Neural cell (in vitro differentiated cells): Measurements from ENCODE around the gene NPEPL1. TPM values are rescaled to one million over a fixed set of nuclear protein-coding genes. Genes with fewer than 3 reads are reported as not detected.

Experiments used
- H2AFZ ChIP-seq: fragments of 200-600, 300-800 bp; sonication (generic), shearing (Covaris generic); 2 replicates; pipeline ENCODE4 v1.6.0; 2014; ENCODE audit warnings: low read depth, mild to moderate bottlenecking, antibody characterized with exemption, low read length, moderate library complexity
- H3F3A ChIP-seq: fragments of 200-600 bp; shearing (Covaris generic); 2 replicates; pipeline ENCODE4 v1.6.1; 2016; ENCODE audit warnings: mild to moderate bottlenecking, moderate library complexity, mixed read lengths, antibody characterized with exemption, low read length; ENCODE audit not compliant: insufficient read depth, poor library complexity, severe bottlenecking
- H3K27ac ChIP-seq: fragments of 200-600, 300-800 bp; sonication (generic), shearing (Covaris generic); 2 replicates; pipeline ENCODE4 v1.5.1; 2014; ENCODE audit warnings: mild to moderate bottlenecking, low read length, moderate library complexity
- H3K27me3 ChIP-seq: fragments of 300-800, 200-600 bp; sonication (generic), shearing (Covaris generic); 2 replicates; pipeline ENCODE4 v1.6.0; 2014; ENCODE audit warnings: mild to moderate bottlenecking, low read depth, low read length, moderate library complexity; ENCODE audit not compliant: insufficient read depth
- H3K36me3 ChIP-seq: fragments of 300-800, 200-600 bp; sonication (generic), shearing (Covaris generic); 2 replicates; pipeline ENCODE4 v1.5.1; 2014; ENCODE audit warnings: mild to moderate bottlenecking, antibody characterized with exemption, low read length, moderate library complexity; ENCODE audit not compliant: insufficient read depth
- H3K4me2 ChIP-seq: fragments of 300-800, 200-600 bp; sonication (generic), shearing (Covaris generic); 2 replicates; pipeline ENCODE4 v1.6.0; 2014; ENCODE audit warnings: mild to moderate bottlenecking, low read length
- H3K4me3 ChIP-seq: fragments of 300-800, 200-600 bp; sonication (generic), shearing (Covaris generic); 2 replicates; pipeline ENCODE4 v1.5.1; 2014; ENCODE audit warnings: mild to moderate bottlenecking, low read length, moderate library complexity
- H3K79me2 ChIP-seq: fragments of 200-600 bp; shearing (Covaris generic); replicated peaks from 2 replicates; pipeline ENCODE4 v1.6.0; 2014; ENCODE audit warnings: mild to moderate bottlenecking, low read length, moderate library complexity; ENCODE audit not compliant: insufficient read depth
- H3K9ac ChIP-seq: fragments of 300-800, 200-600 bp; sonication (generic), shearing (Covaris generic); 2 replicates; pipeline ENCODE4 v1.6.1; 2016; ENCODE audit warnings: mild to moderate bottlenecking, low read length, mixed read lengths
- H3K9me2 ChIP-seq: fragments of 200-600 bp; shearing (Covaris generic); 2 replicates; pipeline ENCODE4 v1.6.1; 2016; ENCODE audit warnings: mild to moderate bottlenecking, low read length, mixed read lengths; ENCODE audit not compliant: insufficient read depth
- H3K9me3 ChIP-seq: fragments of 200-600, 300-800 bp; sonication (generic), shearing (Covaris generic); 2 replicates; pipeline ENCODE4 v1.6.1; 2016; ENCODE audit warnings: mild to moderate bottlenecking, mixed run types, low read length, moderate library complexity, mixed read lengths
- H4K20me1 ChIP-seq: fragments of 200-600 bp; shearing (Covaris generic); 2 replicates; pipeline ENCODE4 v1.6.1; 2016; ENCODE audit warnings: mild to moderate bottlenecking, mixed run types; ENCODE audit not compliant: insufficient read depth
- EP300 ChIP-seq: fragments of 450-650 bp; conservative IDR thresholded peaks from 2 replicates; pipeline ENCODE4 v1.6.1; 2014; ENCODE audit warnings: antibody characterized with exemption, mild to moderate bottlenecking, moderate library complexity; ENCODE audit not compliant: poor library complexity, severe bottlenecking
- EZH2 ChIP-seq: fragments of 200-600, 300-800 bp; shearing (Covaris generic), sonication (generic); IDR thresholded peaks from 2 replicates; pipeline ENCODE4 v1.6.1; 2014; ENCODE audit warnings: antibody characterized with exemption, low read length, borderline replicate concordance, mild to moderate bottlenecking; ENCODE audit not compliant: insufficient read depth, poor library complexity, severe bottlenecking
- MXI1 ChIP-seq: fragments of 450-650 bp; conservative IDR thresholded peaks from 2 replicates; pipeline ENCODE4 v1.6.1; 2014; ENCODE audit warnings: antibody characterized with exemption, mild to moderate bottlenecking; ENCODE audit not compliant: poor library complexity, severe bottlenecking
- POLR2AphosphoS5 ChIP-seq: IDR thresholded peaks from 2 replicates; pipeline ENCODE4 v1.6.1; 2012
- RAD21 ChIP-seq: fragments of 450-650 bp; conservative IDR thresholded peaks from 2 replicates; pipeline ENCODE4 v1.6.1; 2014; ENCODE audit warnings: antibody characterized with exemption, mild to moderate bottlenecking, moderate library complexity
- SMC3 ChIP-seq: fragments of 450-650 bp; conservative IDR thresholded peaks from 2 replicates; pipeline ENCODE4 v1.6.1; 2014; ENCODE audit warnings: antibody characterized with exemption, mild to moderate bottlenecking, moderate library complexity; ENCODE audit not compliant: poor library complexity
- TAF1 ChIP-seq: IDR thresholded peaks from 2 replicates; pipeline ENCODE4 v1.6.1; 2012; ENCODE audit warnings: low read depth
- polyA plus RNA-seq: library from polyadenylated mRNA; depleted of rRNA; stranded (reverse); fragments of >200 nt; gene quantifications from 2 replicates; pipeline ENCODE4 v1.2.3, GENCODE V29; 2014
- TF ChIP-seq, protein P1 (sequence below): fragments of 450-650 bp; IDR thresholded peaks from 2 replicates; pipeline ENCODE4 v1.5.1; 2014; ENCODE audit warnings: antibody characterized with exemption, mild to moderate bottlenecking, moderate library complexity; ENCODE audit not compliant: poor library complexity, severe bottlenecking
- TF ChIP-seq, protein P2 (sequence below): IDR thresholded peaks from 2 replicates; pipeline ENCODE4 v1.6.1; 2012; ENCODE audit warnings: borderline replicate concordance

Gene NPEPL1
- polyA plus RNA-seq, 1 donor from 2014 or later: 63.4 TPM

DNA sequence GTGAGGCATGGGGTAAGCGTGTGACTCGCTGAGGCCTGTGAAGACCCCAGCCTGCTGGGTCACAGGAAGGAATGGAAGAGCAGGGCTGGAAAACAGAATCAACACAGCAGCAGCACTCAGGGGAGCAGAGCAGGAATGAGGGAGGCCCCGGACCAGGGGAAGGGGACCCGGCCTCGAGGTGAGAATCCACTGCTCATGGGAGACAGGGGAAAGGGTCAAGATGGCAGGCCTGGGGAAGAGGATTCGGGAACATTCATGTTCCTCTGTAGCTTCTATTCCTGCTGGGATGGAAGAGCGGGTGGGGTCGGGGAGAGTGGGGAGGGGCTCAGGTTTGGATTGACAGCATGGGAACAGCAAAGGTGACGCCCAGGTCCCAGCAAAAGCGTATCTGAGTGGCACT lies 59.4 kb downstream of the NPEPL1 start:
- Histone ChIP-seq H4K20me1 (no peaks in the 10 kb centered on the region), H2AFZ (no peak overlapping the region), H3K27ac (no peak overlapping the region), H3K9ac (no peak overlapping the region), H3K79me2 (no peaks in the 10 kb centered on the region), H3K9me3 (no peaks in the 10 kb centered on the region), H3F3A (no peaks in the 10 kb centered on the region), H3K27me3 (no peaks in the 10 kb centered on the region), H3K4me3 (no peak overlapping the region), H3K4me2 (no peak overlapping the region), H3K9me2 (no peaks in the 10 kb centered on the region), H3K36me3 (no peaks in the 10 kb centered on the region)
- TF ChIP-seq RAD21 (no peak), MXI1 (no peak), EP300 (no peak), POLR2AphosphoS5 (no peak), SMC3 (no peak), TAF1 (no peak)
- TF ChIP-seq, protein P1, sequence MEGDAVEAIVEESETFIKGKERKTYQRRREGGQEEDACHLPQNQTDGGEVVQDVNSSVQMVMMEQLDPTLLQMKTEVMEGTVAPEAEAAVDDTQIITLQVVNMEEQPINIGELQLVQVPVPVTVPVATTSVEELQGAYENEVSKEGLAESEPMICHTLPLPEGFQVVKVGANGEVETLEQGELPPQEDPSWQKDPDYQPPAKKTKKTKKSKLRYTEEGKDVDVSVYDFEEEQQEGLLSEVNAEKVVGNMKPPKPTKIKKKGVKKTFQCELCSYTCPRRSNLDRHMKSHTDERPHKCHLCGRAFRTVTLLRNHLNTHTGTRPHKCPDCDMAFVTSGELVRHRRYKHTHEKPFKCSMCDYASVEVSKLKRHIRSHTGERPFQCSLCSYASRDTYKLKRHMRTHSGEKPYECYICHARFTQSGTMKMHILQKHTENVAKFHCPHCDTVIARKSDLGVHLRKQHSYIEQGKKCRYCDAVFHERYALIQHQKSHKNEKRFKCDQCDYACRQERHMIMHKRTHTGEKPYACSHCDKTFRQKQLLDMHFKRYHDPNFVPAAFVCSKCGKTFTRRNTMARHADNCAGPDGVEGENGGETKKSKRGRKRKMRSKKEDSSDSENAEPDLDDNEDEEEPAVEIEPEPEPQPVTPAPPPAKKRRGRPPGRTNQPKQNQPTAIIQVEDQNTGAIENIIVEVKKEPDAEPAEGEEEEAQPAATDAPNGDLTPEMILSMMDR: no peak

DNA sequence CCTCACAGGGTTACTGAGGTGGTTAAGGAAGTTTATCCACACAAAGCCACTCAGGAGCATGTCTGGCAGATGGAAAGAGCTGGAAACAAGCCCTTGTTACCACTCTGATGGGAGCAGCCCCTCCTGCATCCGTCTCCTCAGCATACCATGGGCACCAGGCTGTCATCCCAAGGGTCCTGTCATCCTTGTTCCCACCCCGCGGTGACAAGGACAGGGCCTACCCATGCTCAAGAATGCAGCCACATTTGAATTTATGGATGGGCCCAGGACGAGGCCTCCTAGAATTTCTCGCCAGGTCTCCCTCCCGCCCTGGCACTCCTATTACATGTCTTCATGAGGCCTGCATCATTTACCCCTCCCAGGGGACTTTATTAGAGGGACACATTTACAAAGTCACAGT lies 60.0 kb downstream of the NPEPL1 start:
- Histone ChIP-seq H3K9ac (no peak overlapping the region), H2AFZ (no peak overlapping the region), H3K27me3 (no peaks in the 10 kb centered on the region), H3K9me2 (no peaks in the 10 kb centered on the region), H3K9me3 (no peaks in the 10 kb centered on the region), H3K27ac (no peak overlapping the region), H3F3A (no peaks in the 10 kb centered on the region), H4K20me1 (no peaks in the 10 kb centered on the region), H3K4me3 (no peak overlapping the region), H3K36me3 (no peaks in the 10 kb centered on the region), H3K4me2 (no peak overlapping the region), H3K79me2 (no peaks in the 10 kb centered on the region)
- TF ChIP-seq, protein P2, sequence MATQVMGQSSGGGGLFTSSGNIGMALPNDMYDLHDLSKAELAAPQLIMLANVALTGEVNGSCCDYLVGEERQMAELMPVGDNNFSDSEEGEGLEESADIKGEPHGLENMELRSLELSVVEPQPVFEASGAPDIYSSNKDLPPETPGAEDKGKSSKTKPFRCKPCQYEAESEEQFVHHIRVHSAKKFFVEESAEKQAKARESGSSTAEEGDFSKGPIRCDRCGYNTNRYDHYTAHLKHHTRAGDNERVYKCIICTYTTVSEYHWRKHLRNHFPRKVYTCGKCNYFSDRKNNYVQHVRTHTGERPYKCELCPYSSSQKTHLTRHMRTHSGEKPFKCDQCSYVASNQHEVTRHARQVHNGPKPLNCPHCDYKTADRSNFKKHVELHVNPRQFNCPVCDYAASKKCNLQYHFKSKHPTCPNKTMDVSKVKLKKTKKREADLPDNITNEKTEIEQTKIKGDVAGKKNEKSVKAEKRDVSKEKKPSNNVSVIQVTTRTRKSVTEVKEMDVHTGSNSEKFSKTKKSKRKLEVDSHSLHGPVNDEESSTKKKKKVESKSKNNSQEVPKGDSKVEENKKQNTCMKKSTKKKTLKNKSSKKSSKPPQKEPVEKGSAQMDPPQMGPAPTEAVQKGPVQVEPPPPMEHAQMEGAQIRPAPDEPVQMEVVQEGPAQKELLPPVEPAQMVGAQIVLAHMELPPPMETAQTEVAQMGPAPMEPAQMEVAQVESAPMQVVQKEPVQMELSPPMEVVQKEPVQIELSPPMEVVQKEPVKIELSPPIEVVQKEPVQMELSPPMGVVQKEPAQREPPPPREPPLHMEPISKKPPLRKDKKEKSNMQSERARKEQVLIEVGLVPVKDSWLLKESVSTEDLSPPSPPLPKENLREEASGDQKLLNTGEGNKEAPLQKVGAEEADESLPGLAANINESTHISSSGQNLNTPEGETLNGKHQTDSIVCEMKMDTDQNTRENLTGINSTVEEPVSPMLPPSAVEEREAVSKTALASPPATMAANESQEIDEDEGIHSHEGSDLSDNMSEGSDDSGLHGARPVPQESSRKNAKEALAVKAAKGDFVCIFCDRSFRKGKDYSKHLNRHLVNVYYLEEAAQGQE: no peak
- no peak for TF ChIP-seq POLR2AphosphoS5
- TF ChIP-seq RAD21: no peak
- TF ChIP-seq SMC3: no peak
- TF ChIP-seq, protein P1: no peak
- no peak for TF ChIP-seq EZH2
- no peak for TF ChIP-seq MXI1
- TF ChIP-seq TAF1: no peak
- TF ChIP-seq EP300: no peak
